ENCODE measurements around the gene SRBD1.

Gene SRBD1

GRCh38 chr2:45457211-45457945, 153.7 kb downstream of the SRBD1 start:
- TF ChIP-seq, protein P1, sequence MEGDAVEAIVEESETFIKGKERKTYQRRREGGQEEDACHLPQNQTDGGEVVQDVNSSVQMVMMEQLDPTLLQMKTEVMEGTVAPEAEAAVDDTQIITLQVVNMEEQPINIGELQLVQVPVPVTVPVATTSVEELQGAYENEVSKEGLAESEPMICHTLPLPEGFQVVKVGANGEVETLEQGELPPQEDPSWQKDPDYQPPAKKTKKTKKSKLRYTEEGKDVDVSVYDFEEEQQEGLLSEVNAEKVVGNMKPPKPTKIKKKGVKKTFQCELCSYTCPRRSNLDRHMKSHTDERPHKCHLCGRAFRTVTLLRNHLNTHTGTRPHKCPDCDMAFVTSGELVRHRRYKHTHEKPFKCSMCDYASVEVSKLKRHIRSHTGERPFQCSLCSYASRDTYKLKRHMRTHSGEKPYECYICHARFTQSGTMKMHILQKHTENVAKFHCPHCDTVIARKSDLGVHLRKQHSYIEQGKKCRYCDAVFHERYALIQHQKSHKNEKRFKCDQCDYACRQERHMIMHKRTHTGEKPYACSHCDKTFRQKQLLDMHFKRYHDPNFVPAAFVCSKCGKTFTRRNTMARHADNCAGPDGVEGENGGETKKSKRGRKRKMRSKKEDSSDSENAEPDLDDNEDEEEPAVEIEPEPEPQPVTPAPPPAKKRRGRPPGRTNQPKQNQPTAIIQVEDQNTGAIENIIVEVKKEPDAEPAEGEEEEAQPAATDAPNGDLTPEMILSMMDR (IDR thresholded peaks at IDR 0.05; ENCODE audit: borderline replicate concordance, extremely low read depth, low read length, poor library complexity, severe bottlenecking) = no peak
- no peak for TF ChIP-seq EZH2 (IDR thresholded peaks at IDR 0.05; ENCODE audit: borderline replicate concordance, low read depth, low read length, severe bottlenecking)
- Histone ChIP-seq H3K4me3 (ENCODE audit: low read depth in 1 of 2, low read length in 2 of 2) (no peak overlapping the region), H3K36me3 (ENCODE audit: insufficient read depth, low read length) (peaks cover 6% of the 10 kb centered on the region), H3K4me1 (ENCODE audit: insufficient read depth, low read length) (no peaks in the 10 kb centered on the region), H3K79me2 (ENCODE audit: insufficient read depth, low read length) (no peaks in the 10 kb centered on the region; the same call in 1 of the 2 replicates), H4K20me1 (ENCODE audit: insufficient read depth, low read length) (no peaks in the 10 kb centered on the region), H3K9ac (ENCODE audit: low read depth, low read length) (no peak overlapping the region), H3K4me2 (ENCODE audit: insufficient read depth, low read length) (no peak overlapping the region), H3K27ac (ENCODE audit: low read length) (no peak overlapping the region), H2AFZ (ENCODE audit: low read depth, low read length) (no peak overlapping the region), H3K27me3 (ENCODE audit: insufficient read depth, low read length, poor library complexity) (no peaks in the 10 kb centered on the region), H3K9me3 (ENCODE audit: insufficient read depth, low read length, severe bottlenecking) (no peaks in the 10 kb centered on the region)
- ATAC-seq (ENCODE audit: insufficient read depth, low read depth) (no peak), DNase-seq (no peak)

GRCh38 chr2:45452866-45453265, 158.2 kb downstream of the SRBD1 start:
- ATAC-seq (ENCODE audit: insufficient read depth, low read depth) = no peak
- Histone ChIP-seq H4K20me1 (ENCODE audit: insufficient read depth, low read length) (no peaks in the 10 kb centered on the region), H3K27me3 (ENCODE audit: insufficient read depth, low read length, poor library complexity) (no peaks in the 10 kb centered on the region), H3K79me2 (ENCODE audit: insufficient read depth, low read length) (no peaks in the 10 kb centered on the region; the same call in 1 of the 2 replicates), H3K4me3 (ENCODE audit: low read depth in 1 of 2, low read length in 2 of 2) (no peak overlapping the region), H2AFZ (ENCODE audit: low read depth, low read length) (no peak overlapping the region), H3K27ac (ENCODE audit: low read length) (no peak overlapping the region), H3K4me2 (ENCODE audit: insufficient read depth, low read length) (no peak overlapping the region), H3K9ac (ENCODE audit: low read depth, low read length) (no peak overlapping the region), H3K4me1 (ENCODE audit: insufficient read depth, low read length) (no peaks in the 10 kb centered on the region), H3K36me3 (ENCODE audit: insufficient read depth, low read length) (no peaks in the 10 kb centered on the region), H3K9me3 (ENCODE audit: insufficient read depth, low read length, severe bottlenecking) (no peaks in the 10 kb centered on the region)
- TF ChIP-seq EZH2 (IDR thresholded peaks at IDR 0.05; ENCODE audit: borderline replicate concordance, low read depth, low read length, severe bottlenecking) = no peak
- TF ChIP-seq, protein P1 (IDR thresholded peaks at IDR 0.05; ENCODE audit: borderline replicate concordance, extremely low read depth, low read length, poor library complexity, severe bottlenecking) = no peak
- DNase-seq = no peak

DNA sequence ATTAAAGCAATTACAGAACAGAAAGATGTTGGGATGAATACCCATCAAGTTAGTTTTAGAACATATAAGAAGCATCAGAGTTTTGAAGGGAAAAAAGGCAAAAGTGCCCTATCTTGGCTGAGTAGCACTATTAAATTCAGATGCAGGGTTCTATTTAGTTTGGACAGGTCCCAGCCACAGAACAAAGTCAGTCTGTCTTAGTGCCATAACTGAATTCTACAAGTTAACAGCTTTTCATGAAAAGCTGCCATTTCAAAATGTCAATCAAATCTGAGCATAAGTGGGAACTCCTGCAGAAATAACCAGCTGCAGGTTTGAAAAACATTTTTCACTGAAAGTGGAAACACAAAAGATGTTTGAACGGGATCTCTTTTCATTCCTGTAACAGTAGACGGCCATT, 160.4 kb downstream of the SRBD1 start:
- Histone ChIP-seq H3K9me3 (ENCODE audit: insufficient read depth, low read length, severe bottlenecking) (no peaks in the 10 kb centered on the region), H2AFZ (ENCODE audit: low read depth, low read length) (no peak overlapping the region), H3K27me3 (ENCODE audit: insufficient read depth, low read length, poor library complexity) (no peaks in the 10 kb centered on the region), H3K36me3 (ENCODE audit: insufficient read depth, low read length) (peaks cover 5% of the 10 kb centered on the region; the same call in 1 of the 2 replicates), H3K79me2 (ENCODE audit: insufficient read depth, low read length) (no peaks in the 10 kb centered on the region), H3K27ac (ENCODE audit: low read length) (no peak overlapping the region), H3K4me2 (ENCODE audit: insufficient read depth, low read length) (no peak overlapping the region), H4K20me1 (ENCODE audit: insufficient read depth, low read length) (no peaks in the 10 kb centered on the region), H3K9ac (ENCODE audit: low read depth, low read length) (no peak overlapping the region), H3K4me1 (ENCODE audit: insufficient read depth, low read length) (no peaks in the 10 kb centered on the region), H3K4me3 (ENCODE audit: low read depth in 1 of 2, low read length in 2 of 2) (no peak overlapping the region)
- DNase-seq (no peak), ATAC-seq (ENCODE audit: insufficient read depth, low read depth) (no peak)
- TF ChIP-seq, protein P1 (IDR thresholded peaks at IDR 0.05; ENCODE audit: borderline replicate concordance, extremely low read depth, low read length, poor library complexity, severe bottlenecking) = no peak
- TF ChIP-seq EZH2 (IDR thresholded peaks at IDR 0.05; ENCODE audit: borderline replicate concordance, low read depth, low read length, severe bottlenecking) = no peak
